ENCODE results near the gene CCRL2. TPM values are rescaled to one million over a fixed set of nuclear protein-coding genes. Genes with fewer than 3 reads are reported as not detected.

CCRL2 gene
- total RNA-seq, 1 donor from 2014 or later: not detected

DNA sequence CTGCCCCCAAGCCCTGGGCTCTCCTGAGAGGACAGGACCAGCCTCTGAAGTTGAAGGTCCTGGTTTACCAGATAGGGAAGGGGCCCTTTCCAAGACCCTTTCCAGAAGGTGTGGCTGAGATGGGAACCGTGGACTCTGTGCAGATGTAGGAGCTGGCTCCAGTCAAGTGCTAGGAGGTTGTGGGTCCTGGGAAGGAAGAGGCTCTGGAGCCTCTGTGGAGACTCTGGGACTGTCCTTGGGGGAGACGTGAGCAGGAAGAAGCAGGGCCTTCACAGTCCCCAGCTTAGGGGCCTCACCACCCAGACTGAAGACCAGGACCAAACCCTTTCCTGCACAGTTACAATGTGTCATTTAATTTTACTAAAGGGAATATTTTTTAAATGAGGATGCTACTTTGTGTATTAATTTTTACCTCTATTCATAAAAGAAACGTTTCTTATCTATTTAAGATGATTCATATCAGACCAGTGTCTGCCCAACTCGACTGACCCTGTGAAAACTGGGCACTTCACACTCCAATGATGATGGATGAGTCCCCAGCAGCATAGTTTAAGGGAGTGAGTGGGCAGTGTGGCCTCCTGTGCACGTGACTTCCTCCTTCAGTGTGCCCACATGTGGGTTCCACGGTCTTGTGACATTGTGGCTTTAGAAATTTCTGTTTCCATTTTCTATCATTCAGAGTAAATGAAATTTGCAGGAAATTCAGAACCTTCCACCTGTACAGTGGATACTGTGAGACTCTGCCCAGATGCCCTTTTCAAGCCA, 11.1 kb upstream of the CCRL2 start:
- no peaks in the 10 kb centered on the region for H3K4me1 ChIP-seq
- peaks cover 2% of the 10 kb centered on the region for H3K4me1 Mint-ChIP-seq
- H3K27me3 ChIP-seq: no peaks in the 10 kb centered on the region
- H3K9ac ChIP-seq: no peak overlapping the region
- no peaks in the 10 kb centered on the region for H3K36me3 Mint-ChIP-seq
- no peaks in the 10 kb centered on the region for H3K9me3 Mint-ChIP-seq
- no peak overlapping the region for H3K4me3 Mint-ChIP-seq
- no peaks in the 10 kb centered on the region for H3K79me2 ChIP-seq (ENCODE audit: low read depth)
- H3K9me3 ChIP-seq (ENCODE audit: low read depth): no peaks in the 10 kb centered on the region
- H3K27ac Mint-ChIP-seq: no peak overlapping the region
- no peaks in the 10 kb centered on the region for H4K20me1 ChIP-seq (ENCODE audit: low read depth)
- no peak overlapping the region for H2AFZ ChIP-seq (replicated peaks)
- H3K4me2 ChIP-seq: no peak overlapping the region
- no peaks in the 10 kb centered on the region for H3K36me3 ChIP-seq
- H3F3A ChIP-seq (ENCODE audit: low read depth): no peaks in the 10 kb centered on the region
- no peak overlapping the region for H3K27ac ChIP-seq
- no peaks in the 10 kb centered on the region for H3K27me3 Mint-ChIP-seq (ENCODE audit: insufficient read depth, low read depth)
- H3K4me3 ChIP-seq: no peak overlapping the region
- TF ChIP-seq EZH2phosphoT487 (IDR thresholded peaks at IDR 0.05) (no peak), EZH2 (IDR thresholded peaks at IDR 0.05) (no peak)
- DNase-seq (ENCODE audit: low spot score): no peak

DNA sequence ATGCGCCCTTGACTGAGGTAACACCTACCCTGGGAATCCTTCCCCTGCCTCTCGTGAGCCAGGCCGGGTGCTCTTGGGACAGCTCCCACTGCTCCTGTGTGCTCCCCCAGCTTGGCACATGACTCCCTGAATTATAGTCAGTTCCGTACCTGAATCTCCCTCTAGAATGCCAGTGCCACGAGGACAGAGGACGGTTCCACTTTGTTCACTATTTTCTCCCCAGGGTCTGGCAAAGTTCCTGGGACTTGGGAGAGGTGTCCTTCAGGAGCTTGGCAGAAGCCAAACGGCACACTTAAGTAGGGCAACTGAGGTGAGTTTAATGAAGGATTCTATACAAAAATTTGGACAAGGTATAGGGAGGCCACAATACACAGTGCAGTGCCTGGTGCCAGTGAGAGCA, 9.9 kb upstream of the CCRL2 start:
- Histone ChIP-seq H3K4me2 (no peak overlapping the region), H3K36me3 (no peaks in the 10 kb centered on the region), H3K9me3 (ENCODE audit: low read depth) (no peaks in the 10 kb centered on the region), H4K20me1 (ENCODE audit: low read depth) (no peaks in the 10 kb centered on the region), H2AFZ (replicated peaks) (no peak overlapping the region), H3F3A (ENCODE audit: low read depth) (no peaks in the 10 kb centered on the region), H3K4me1 (no peaks in the 10 kb centered on the region), H3K27me3 (no peaks in the 10 kb centered on the region), H3K9ac (no peak overlapping the region), H3K27ac (no peak overlapping the region), H3K4me3 (no peak overlapping the region), H3K79me2 (ENCODE audit: low read depth) (no peaks in the 10 kb centered on the region)
- Mint-ChIP-seq H3K4me1 (peaks cover 2% of the 10 kb centered on the region), H3K27ac (no peak overlapping the region), H3K27me3 (ENCODE audit: insufficient read depth, low read depth) (no peaks in the 10 kb centered on the region), H3K4me3 (no peak overlapping the region), H3K9me3 (no peaks in the 10 kb centered on the region), H3K36me3 (no peaks in the 10 kb centered on the region)
- TF ChIP-seq EZH2 (IDR thresholded peaks at IDR 0.05) (no peak), EZH2phosphoT487 (IDR thresholded peaks at IDR 0.05) (no peak)
- TF ChIP-seq, protein P1, sequence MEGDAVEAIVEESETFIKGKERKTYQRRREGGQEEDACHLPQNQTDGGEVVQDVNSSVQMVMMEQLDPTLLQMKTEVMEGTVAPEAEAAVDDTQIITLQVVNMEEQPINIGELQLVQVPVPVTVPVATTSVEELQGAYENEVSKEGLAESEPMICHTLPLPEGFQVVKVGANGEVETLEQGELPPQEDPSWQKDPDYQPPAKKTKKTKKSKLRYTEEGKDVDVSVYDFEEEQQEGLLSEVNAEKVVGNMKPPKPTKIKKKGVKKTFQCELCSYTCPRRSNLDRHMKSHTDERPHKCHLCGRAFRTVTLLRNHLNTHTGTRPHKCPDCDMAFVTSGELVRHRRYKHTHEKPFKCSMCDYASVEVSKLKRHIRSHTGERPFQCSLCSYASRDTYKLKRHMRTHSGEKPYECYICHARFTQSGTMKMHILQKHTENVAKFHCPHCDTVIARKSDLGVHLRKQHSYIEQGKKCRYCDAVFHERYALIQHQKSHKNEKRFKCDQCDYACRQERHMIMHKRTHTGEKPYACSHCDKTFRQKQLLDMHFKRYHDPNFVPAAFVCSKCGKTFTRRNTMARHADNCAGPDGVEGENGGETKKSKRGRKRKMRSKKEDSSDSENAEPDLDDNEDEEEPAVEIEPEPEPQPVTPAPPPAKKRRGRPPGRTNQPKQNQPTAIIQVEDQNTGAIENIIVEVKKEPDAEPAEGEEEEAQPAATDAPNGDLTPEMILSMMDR (IDR thresholded peaks at IDR 0.05): no peak
- DNase-seq (ENCODE audit: low spot score): no peak

DNA sequence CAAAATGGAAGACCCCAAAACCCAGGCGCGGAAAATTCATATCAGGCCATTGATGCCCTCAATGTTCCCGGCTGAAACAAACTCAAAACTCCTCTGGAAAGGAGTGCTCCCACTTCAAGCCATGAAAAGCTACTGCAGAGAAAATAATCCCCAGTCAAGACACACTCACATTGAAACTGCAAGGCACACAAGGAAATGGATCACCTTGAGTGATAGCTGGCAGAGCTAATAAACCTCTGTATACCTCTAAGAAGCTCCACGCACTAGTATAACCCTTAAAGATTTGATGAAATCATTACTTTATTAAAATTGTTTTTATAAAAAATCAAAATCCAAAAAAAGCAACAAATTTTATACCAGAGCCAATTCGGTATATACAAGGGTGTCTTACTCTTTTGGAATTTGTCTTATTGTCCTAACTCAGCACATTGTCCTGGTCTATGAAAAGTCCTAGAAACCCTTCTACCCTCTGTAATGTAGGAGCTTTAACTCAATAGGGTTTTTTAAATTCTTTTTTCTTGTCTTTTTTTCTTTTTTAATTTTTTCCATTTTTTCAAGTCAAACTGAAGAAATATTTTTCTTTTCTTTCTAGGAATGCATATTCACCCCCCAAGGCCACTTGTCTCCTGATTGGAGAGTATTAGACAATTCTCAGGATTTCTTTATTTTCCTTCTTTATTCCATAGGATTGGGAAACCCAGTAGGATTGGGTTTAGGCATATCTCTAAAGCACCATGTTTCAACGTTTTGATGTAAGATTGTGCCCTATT, 8.7 kb upstream of the CCRL2 start:
- TF ChIP-seq EZH2phosphoT487 (IDR thresholded peaks at IDR 0.05): no peak
- TF ChIP-seq EZH2 (IDR thresholded peaks at IDR 0.05): no peak
- TF ChIP-seq, protein P1 (IDR thresholded peaks at IDR 0.05): no peak
- Mint-ChIP-seq H3K27ac (no peak overlapping the region), H3K4me3 (no peak overlapping the region), H3K9me3 (no peaks in the 10 kb centered on the region), H3K36me3 (no peaks in the 10 kb centered on the region), H3K4me1 (peaks cover 2% of the 10 kb centered on the region), H3K27me3 (ENCODE audit: insufficient read depth, low read depth) (no peaks in the 10 kb centered on the region)
- Histone ChIP-seq H2AFZ (replicated peaks) (no peak overlapping the region), H4K20me1 (ENCODE audit: low read depth) (no peaks in the 10 kb centered on the region), H3K9ac (no peak overlapping the region), H3K4me2 (no peak overlapping the region), H3K27ac (no peak overlapping the region), H3F3A (ENCODE audit: low read depth) (no peaks in the 10 kb centered on the region), H3K9me3 (ENCODE audit: low read depth) (no peaks in the 10 kb centered on the region), H3K36me3 (no peaks in the 10 kb centered on the region), H3K4me3 (no peak overlapping the region), H3K27me3 (no peaks in the 10 kb centered on the region), H3K79me2 (ENCODE audit: low read depth) (no peaks in the 10 kb centered on the region), H3K4me1 (no peaks in the 10 kb centered on the region)
- no peak for DNase-seq (ENCODE audit: low spot score)

DNA sequence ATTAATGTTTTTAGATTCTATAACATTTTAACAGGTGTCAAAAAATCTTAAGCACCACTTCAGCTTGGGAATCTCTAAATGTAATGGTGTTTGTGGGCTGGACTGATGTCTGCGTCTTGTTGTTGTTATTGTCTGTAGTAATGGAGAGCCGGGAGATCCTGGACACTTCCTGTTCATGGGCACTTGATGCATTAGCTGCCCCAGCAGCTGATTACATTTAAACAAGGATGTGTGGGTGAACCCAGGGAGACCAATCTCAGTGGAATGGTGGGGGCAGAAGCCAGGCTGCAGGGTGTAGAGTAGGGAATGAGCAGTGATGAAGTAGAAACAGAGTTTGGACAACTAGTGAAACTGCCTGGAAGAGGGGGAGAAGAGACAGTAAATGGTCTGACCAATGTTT, 8.0 kb upstream of the CCRL2 start:
- TF ChIP-seq EZH2 (IDR thresholded peaks at IDR 0.05): no peak
- TF ChIP-seq EZH2phosphoT487 (IDR thresholded peaks at IDR 0.05): no peak
- TF ChIP-seq, protein P1 (IDR thresholded peaks at IDR 0.05): no peak
- Histone ChIP-seq H3K36me3 (no peaks in the 10 kb centered on the region), H4K20me1 (ENCODE audit: low read depth) (no peaks in the 10 kb centered on the region), H3K4me2 (no peak overlapping the region), H3K79me2 (ENCODE audit: low read depth) (no peaks in the 10 kb centered on the region), H3K27me3 (no peaks in the 10 kb centered on the region), H2AFZ (replicated peaks) (no peak overlapping the region), H3K27ac (no peak overlapping the region), H3F3A (ENCODE audit: low read depth) (no peaks in the 10 kb centered on the region), H3K4me1 (no peaks in the 10 kb centered on the region), H3K9ac (no peak overlapping the region), H3K9me3 (ENCODE audit: low read depth) (no peaks in the 10 kb centered on the region), H3K4me3 (no peak overlapping the region)
- no peak for DNase-seq (ENCODE audit: low spot score)
- Mint-ChIP-seq H3K9me3 (no peaks in the 10 kb centered on the region), H3K27ac (no peak overlapping the region), H3K4me1 (no peaks in the 10 kb centered on the region), H3K4me3 (no peak overlapping the region), H3K36me3 (no peaks in the 10 kb centered on the region), H3K27me3 (ENCODE audit: insufficient read depth, low read depth) (no peaks in the 10 kb centered on the region)

Data from neural progenitor cell (in vitro differentiated cells).